GM12801 (cell line): ENCODE measurements around the gene NR5A2.

Experiments used
- TF ChIP-seq, protein P1 (sequence below): IDR thresholded peaks from one replicate; pipeline ENCODE4 v1.5.1; 2011; ENCODE audit warnings: control low read depth; ENCODE audit not compliant: insufficient read length; ENCODE audit errors: extremely low read depth

NR5A2 gene

DNA sequence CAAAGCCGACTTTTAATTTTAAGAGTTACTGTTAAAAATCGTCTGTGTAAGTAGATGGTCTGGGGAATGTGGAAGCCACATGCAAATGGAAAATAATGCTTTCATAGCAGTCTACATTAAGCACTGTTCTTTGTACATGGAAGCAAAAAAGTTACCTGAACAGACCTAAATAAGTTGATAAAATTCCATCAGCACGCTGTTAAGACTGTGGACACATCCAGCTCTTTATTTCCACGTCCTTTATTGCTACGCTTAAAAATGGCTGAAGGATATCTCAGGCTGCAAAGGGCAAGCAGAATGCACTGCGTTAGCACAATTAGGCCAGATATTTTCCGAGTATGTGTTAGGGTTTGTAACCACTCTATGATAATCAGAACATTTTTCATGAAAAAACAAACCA is 22.3 kb downstream of the NR5A2 start:
- TF ChIP-seq, protein P1, sequence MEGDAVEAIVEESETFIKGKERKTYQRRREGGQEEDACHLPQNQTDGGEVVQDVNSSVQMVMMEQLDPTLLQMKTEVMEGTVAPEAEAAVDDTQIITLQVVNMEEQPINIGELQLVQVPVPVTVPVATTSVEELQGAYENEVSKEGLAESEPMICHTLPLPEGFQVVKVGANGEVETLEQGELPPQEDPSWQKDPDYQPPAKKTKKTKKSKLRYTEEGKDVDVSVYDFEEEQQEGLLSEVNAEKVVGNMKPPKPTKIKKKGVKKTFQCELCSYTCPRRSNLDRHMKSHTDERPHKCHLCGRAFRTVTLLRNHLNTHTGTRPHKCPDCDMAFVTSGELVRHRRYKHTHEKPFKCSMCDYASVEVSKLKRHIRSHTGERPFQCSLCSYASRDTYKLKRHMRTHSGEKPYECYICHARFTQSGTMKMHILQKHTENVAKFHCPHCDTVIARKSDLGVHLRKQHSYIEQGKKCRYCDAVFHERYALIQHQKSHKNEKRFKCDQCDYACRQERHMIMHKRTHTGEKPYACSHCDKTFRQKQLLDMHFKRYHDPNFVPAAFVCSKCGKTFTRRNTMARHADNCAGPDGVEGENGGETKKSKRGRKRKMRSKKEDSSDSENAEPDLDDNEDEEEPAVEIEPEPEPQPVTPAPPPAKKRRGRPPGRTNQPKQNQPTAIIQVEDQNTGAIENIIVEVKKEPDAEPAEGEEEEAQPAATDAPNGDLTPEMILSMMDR = no peak

GRCh38 chr1:200051620-200052019 is 24.1 kb downstream of the NR5A2 start:
- TF ChIP-seq, protein P1 = no peak

GRCh38 chr1:200053091-200053490 is 25.6 kb downstream of the NR5A2 start:
- TF ChIP-seq, protein P1 = no peak

GRCh38 chr1:200053646-200054045 is 26.1 kb downstream of the NR5A2 start:
- TF ChIP-seq, protein P1 = no peak

DNA sequence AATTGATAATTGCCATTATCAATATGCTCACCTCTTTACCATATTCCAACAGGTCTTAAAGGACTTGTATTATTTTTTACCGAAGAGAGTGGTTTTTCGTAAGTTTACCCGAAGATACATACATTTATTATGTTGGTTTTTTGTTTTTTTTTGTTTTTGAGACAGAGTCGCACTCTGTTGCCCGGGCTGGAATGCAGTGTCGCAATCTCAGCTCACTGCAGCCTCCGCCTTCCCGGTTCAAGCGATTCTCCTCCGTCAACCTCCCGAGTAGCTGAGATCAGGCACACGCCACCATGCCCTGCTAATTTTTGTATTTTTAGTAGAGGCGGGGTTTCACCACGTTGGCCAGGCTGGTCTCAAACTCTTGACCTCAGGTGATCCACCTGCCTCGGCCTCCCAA is 30.8 kb downstream of the NR5A2 start:
- TF ChIP-seq, protein P1 = no peak

DNA sequence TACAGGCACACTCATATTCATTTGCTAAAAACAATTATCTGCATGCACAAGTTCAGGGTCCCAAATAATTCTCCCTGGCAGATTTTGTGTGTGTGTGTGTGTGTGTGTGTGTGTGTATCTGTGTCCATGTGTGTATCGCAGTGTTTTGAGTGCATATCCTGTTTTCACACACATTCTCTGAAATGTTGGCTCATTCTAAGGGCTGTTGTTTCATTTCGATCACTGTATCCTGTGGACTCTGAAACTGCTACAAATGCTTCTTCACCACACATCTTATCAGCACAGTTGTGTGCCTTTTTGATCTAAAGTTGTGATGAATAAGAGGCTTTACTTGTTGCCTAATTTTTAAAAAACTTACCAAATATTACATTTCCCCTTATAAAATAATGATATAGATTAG is 34.6 kb downstream of the NR5A2 start:
- TF ChIP-seq, protein P1 = no peak

GRCh38 chr1:200072636-200073285 is 45.3 kb downstream of the NR5A2 start:
- TF ChIP-seq, protein P1 = no peak
